ENCODE results near the gene SIKE1. TPM values are rescaled to one million over a fixed set of nuclear protein-coding genes. Genes with fewer than 3 reads are reported as not detected.

SIKE1 gene
- polyA plus RNA-seq, 2 of the 4 experiments (the other 2 are of a cell fraction), result 17.8 to 28.7 TPM

DNA sequence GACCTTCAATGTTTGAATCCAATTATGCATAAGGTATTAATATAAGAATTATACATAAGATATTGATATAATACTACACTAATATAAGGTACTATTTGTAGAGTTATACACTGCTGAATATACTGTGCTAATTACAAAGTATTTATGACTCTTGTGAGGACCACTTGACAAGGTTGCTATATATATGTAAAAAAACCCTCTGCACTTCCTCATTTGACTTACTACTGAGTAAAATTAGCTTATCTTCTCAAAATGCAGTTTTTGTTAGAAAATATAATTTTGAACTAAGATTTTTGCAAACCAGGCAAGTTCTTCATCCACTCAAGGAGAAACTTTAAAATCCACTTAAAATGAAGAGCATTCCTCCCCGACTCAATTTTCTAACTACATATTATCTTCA is 8.5 kb downstream of the SIKE1 start:
- Histone ChIP-seq H3K27ac (no peak overlapping the region), H3K4me1 (no peaks in the 10 kb centered on the region), H3K4me2 (no peak overlapping the region), H3K4me3 (no peak overlapping the region), H3K9me3 (no peaks in the 10 kb centered on the region)
- CTCF ChIA-PET, result no interaction called here
- POLR2A ChIA-PET, result no interaction called here
- WGBS (ENCODE audit: missing lambda C conversion rate), result 81% methylated on average over 1 of the region's 1 CpG
- no peak for ATAC-seq
- DNase-seq (ENCODE audit: low read depth in 1 of 2, low spot score in 1 of 2), result no peak
- TF ChIP-seq RFX5 (IDR thresholded peaks at IDR 0.05), result no peak
- TF ChIP-seq, protein P1, sequence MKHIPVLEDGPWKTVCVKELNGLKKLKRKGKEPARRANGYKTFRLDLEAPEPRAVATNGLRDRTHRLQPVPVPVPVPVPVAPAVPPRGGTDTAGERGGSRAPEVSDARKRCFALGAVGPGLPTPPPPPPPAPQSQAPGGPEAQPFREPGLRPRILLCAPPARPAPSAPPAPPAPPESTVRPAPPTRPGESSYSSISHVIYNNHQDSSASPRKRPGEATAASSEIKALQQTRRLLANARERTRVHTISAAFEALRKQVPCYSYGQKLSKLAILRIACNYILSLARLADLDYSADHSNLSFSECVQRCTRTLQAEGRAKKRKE (CRISPR knock-in tag; IDR thresholded peaks at IDR 0.05; ENCODE audit: low read depth), result no peak
- TF ChIP-seq, protein P2, sequence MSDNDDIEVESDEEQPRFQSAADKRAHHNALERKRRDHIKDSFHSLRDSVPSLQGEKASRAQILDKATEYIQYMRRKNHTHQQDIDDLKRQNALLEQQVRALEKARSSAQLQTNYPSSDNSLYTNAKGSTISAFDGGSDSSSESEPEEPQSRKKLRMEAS (IDR thresholded peaks at IDR 0.05), result no peak
- no peak for TF ChIP-seq MAZ (IDR thresholded peaks at IDR 0.05; ENCODE audit: borderline replicate concordance, low read depth, low read length)
- TF ChIP-seq ZFP36 (IDR thresholded peaks at IDR 0.05; ENCODE audit: borderline replicate concordance, partially characterized antibody), result no peak
- TF ChIP-seq, protein P3, sequence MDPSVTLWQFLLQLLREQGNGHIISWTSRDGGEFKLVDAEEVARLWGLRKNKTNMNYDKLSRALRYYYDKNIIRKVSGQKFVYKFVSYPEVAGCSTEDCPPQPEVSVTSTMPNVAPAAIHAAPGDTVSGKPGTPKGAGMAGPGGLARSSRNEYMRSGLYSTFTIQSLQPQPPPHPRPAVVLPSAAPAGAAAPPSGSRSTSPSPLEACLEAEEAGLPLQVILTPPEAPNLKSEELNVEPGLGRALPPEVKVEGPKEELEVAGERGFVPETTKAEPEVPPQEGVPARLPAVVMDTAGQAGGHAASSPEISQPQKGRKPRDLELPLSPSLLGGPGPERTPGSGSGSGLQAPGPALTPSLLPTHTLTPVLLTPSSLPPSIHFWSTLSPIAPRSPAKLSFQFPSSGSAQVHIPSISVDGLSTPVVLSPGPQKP (IDR thresholded peaks at IDR 0.05; ENCODE audit: low read depth, low read length), result no peak
- TF ChIP-seq JUNB (IDR thresholded peaks at IDR 0.05), result no peak
- TF ChIP-seq MYC (IDR thresholded peaks at IDR 0.05; ENCODE audit: borderline replicate concordance, low read length), result no peak
- no peak for TF ChIP-seq ZC3H11A (IDR thresholded peaks at IDR 0.05)
- no peak for TF ChIP-seq TFCP2L1 (CRISPR knock-in tag; IDR thresholded peaks at IDR 0.05)
- no peak for TF ChIP-seq HOXB13 (CRISPR knock-in tag; IDR thresholded peaks at IDR 0.05; ENCODE audit: low read depth)
- TF ChIP-seq NR3C1 (IDR thresholded peaks at IDR 0.05), result no peak
- TF ChIP-seq FOSL2 (IDR thresholded peaks at IDR 0.05), result no peak
- no peak for TF ChIP-seq FOSL2 (CRISPR knock-in tag; IDR thresholded peaks at IDR 0.05)
- TF ChIP-seq FOXS1 (CRISPR knock-in tag; IDR thresholded peaks at IDR 0.05), result no peak
- TF ChIP-seq SREBF2 (IDR thresholded peaks at IDR 0.05), result no peak
- TF ChIP-seq POLR2A (IDR thresholded peaks at IDR 0.05; ENCODE audit: low read length), result no peak
- TF ChIP-seq EP300 (IDR thresholded peaks at IDR 0.05), result no peak
- no peak for FAIRE-seq

DNA sequence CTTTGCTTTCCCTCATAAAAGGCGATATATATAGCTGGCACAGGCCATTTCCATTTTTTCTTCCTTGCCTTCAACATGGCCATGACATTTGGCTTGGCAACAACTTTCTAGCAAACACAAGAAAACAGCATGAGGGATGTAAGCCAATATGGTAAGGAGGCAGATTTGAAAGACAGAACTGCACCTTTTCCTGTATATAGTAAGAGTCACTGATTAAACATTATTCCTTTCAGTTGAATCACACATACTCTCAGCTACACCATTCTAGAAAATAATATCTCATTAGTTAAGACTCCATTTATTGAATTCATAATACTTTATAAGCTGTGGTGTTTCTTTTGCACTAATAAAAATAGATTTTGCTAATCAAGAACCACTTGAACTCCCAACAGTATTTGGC is 9.5 kb downstream of the SIKE1 start:
- no peak for DNase-seq (ENCODE audit: low read depth in 1 of 2, low spot score in 1 of 2)
- Histone ChIP-seq H3K27ac (no peak overlapping the region), H3K4me3 (no peak overlapping the region), H3K9me3 (no peaks in the 10 kb centered on the region), H3K4me1 (no peaks in the 10 kb centered on the region), H3K4me2 (no peak overlapping the region)
- TF ChIP-seq BHLHE40 (IDR thresholded peaks at IDR 0.05; ENCODE audit: low read depth, low read length), result no peak
- TF ChIP-seq SREBF2 (IDR thresholded peaks at IDR 0.05), result no peak
- no peak for TF ChIP-seq ZSCAN20 (CRISPR knock-in tag; IDR thresholded peaks at IDR 0.05)
- no peak for TF ChIP-seq POLR2AphosphoS2 (conservative IDR thresholded peaks at IDR 0.05; ENCODE audit: low read length)
- TF ChIP-seq TP53 (CRISPR knock-in tag; IDR thresholded peaks at IDR 0.05), result no peak
- TF ChIP-seq, protein P4, sequence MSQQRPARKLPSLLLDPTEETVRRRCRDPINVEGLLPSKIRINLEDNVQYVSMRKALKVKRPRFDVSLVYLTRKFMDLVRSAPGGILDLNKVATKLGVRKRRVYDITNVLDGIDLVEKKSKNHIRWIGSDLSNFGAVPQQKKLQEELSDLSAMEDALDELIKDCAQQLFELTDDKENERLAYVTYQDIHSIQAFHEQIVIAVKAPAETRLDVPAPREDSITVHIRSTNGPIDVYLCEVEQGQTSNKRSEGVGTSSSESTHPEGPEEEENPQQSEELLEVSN (IDR thresholded peaks at IDR 0.05; ENCODE audit: borderline replicate concordance, low read depth), result no peak
- TF ChIP-seq, protein P5, sequence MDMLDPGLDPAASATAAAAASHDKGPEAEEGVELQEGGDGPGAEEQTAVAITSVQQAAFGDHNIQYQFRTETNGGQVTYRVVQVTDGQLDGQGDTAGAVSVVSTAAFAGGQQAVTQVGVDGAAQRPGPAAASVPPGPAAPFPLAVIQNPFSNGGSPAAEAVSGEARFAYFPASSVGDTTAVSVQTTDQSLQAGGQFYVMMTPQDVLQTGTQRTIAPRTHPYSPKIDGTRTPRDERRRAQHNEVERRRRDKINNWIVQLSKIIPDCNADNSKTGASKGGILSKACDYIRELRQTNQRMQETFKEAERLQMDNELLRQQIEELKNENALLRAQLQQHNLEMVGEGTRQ (IDR thresholded peaks at IDR 0.05), result no peak
- ChIA-PET CTCF (no interaction called here), POLR2A (interaction anchor here (0.8 kb wide), 1 partner anchor 10 kb away, joined by 3 read pairs; the partner anchor contains the start of gene SIKE1)
- no peak for ATAC-seq
- no peak for FAIRE-seq
- 85% methylated on average over 1 of the region's 1 CpG for WGBS (ENCODE audit: missing lambda C conversion rate)

Data from A549 (cell line).